Glutamatergic neuron (in vitro differentiated cells): ENCODE results near the gene MMD. TPM values are rescaled to one million over a fixed set of nuclear protein-coding genes. Genes with fewer than 3 reads are reported as not detected.

ENCODE experiments used
- DNase-seq: peaks from one replicate; pipeline ENCODE4 v3.0.0; 2022
- H3K27ac Mint-ChIP-seq: one replicate; pipeline ENCODE4 v1.8.0; 2020; ENCODE audit warnings: mild to moderate bottlenecking, mixed read lengths, inconsistent platforms; ENCODE audit not compliant: unreplicated experiment
- H3K27me3 Mint-ChIP-seq: one replicate; pipeline ENCODE4 v1.8.0; 2020; ENCODE audit warnings: mild to moderate bottlenecking, moderate library complexity, mixed read lengths, inconsistent platforms; ENCODE audit not compliant: unreplicated experiment
- H3K36me3 Mint-ChIP-seq: one replicate; pipeline ENCODE4 v1.8.0; 2020; ENCODE audit warnings: mild to moderate bottlenecking, mixed read lengths, inconsistent platforms; ENCODE audit not compliant: unreplicated experiment
- H3K4me1 Mint-ChIP-seq: one replicate; pipeline ENCODE4 v1.8.0; 2020; ENCODE audit warnings: mild to moderate bottlenecking, low read depth, mixed read lengths, inconsistent platforms; ENCODE audit not compliant: unreplicated experiment
- H3K4me3 Mint-ChIP-seq: one replicate; pipeline ENCODE4 v1.8.0; 2020; ENCODE audit warnings: mild to moderate bottlenecking, mixed read lengths, inconsistent platforms; ENCODE audit not compliant: unreplicated experiment
- H3K9me3 Mint-ChIP-seq: one replicate; pipeline ENCODE4 v1.8.0; 2020; ENCODE audit warnings: mild to moderate bottlenecking, moderate library complexity, mixed read lengths, inconsistent platforms; ENCODE audit not compliant: unreplicated experiment
- CTCF ChIP-seq: fragments of 200-600 bp; sonication (generic); IDR thresholded peaks from one replicate; pipeline ENCODE4 v1.5.0; 2021; ENCODE audit not compliant: partially characterized antibody, unreplicated experiment
- total RNA-seq: library from RNA; stranded (reverse); fragmentation: NEBNext Ultra II Directional; extraction: Animal tissue kit (Norgen Biotek cat#: 25700); gene quantifications from one replicate; pipeline ENCODE4 v1.2.1, GENCODE V29; 2021; ENCODE audit not compliant: unreplicated experiment

MMD gene
- total RNA-seq, 1 donor from 2014 or later, result 60.6 TPM

GRCh38 chr17:55462234-55462633 lies 40.6 kb upstream of the MMD start:
- H3K27me3 Mint-ChIP-seq, result peaks cover 2% of the 10 kb centered on the region
- DNase-seq, result no peak

GRCh38 chr17:55458978-55459377 lies 37.3 kb upstream of the MMD start:
- H3K27ac Mint-ChIP-seq, result no peak overlapping the region
- no peak for DNase-seq
- H3K36me3 Mint-ChIP-seq, result no peaks in the 10 kb centered on the region
- no peaks in the 10 kb centered on the region for H3K4me1 Mint-ChIP-seq
- H3K9me3 Mint-ChIP-seq, result peaks cover 3% of the 10 kb centered on the region
- H3K27me3 Mint-ChIP-seq, result no peaks in the 10 kb centered on the region
- no peak overlapping the region for H3K4me3 Mint-ChIP-seq
- TF ChIP-seq CTCF, result no peak

More at GRCh38 chr17:55462234-55462633, 40.6 kb upstream of the MMD start:
- TF ChIP-seq CTCF, result no peak
- no peak overlapping the region for H3K4me3 Mint-ChIP-seq
- peaks cover 5% of the 10 kb centered on the region for H3K4me1 Mint-ChIP-seq
- no peaks in the 10 kb centered on the region for H3K36me3 Mint-ChIP-seq
- no peak overlapping the region for H3K27ac Mint-ChIP-seq
- peaks cover 2% of the 10 kb centered on the region for H3K9me3 Mint-ChIP-seq

- no peaks in the 10 kb centered on the region for H3K36me3 Mint-ChIP-seq
- no peak for DNase-seq
- no peak overlapping the region for H3K27ac Mint-ChIP-seq
- no peak overlapping the region for H3K4me3 Mint-ChIP-seq
- H3K27me3 Mint-ChIP-seq, result no peaks in the 10 kb centered on the region
- no peaks in the 10 kb centered on the region for H3K4me1 Mint-ChIP-seq
- no peak for TF ChIP-seq CTCF
- peaks cover 3% of the 10 kb centered on the region for H3K9me3 Mint-ChIP-seq
Observed at GRCh38 chr17:55458287-55458900, 36.8 kb upstream of the MMD start.

- no peak for TF ChIP-seq CTCF
- DNase-seq, result no peak
- Mint-ChIP-seq H3K9me3 (peaks cover 3% of the 10 kb centered on the region), H3K27me3 (no peaks in the 10 kb centered on the region), H3K4me3 (no peak overlapping the region), H3K27ac (no peak overlapping the region), H3K36me3 (no peaks in the 10 kb centered on the region), H3K4me1 (no peaks in the 10 kb centered on the region)
Observed at GRCh38 chr17:55456307-55457240, 34.9 kb upstream of the MMD start.

GRCh38 chr17:55454906-55455474 lies 33.4 kb upstream of the MMD start:
- H3K36me3 Mint-ChIP-seq, result no peaks in the 10 kb centered on the region
- H3K4me1 Mint-ChIP-seq, result no peaks in the 10 kb centered on the region
- no peak overlapping the region for H3K27ac Mint-ChIP-seq
- peaks cover 3% of the 10 kb centered on the region for H3K9me3 Mint-ChIP-seq
- no peak for TF ChIP-seq CTCF
- no peaks in the 10 kb centered on the region for H3K27me3 Mint-ChIP-seq
- no peak overlapping the region for H3K4me3 Mint-ChIP-seq
- no peak for DNase-seq
